ENCODE results near the gene IFI35. TPM values are rescaled to one million over a fixed set of nuclear protein-coding genes. Genes with fewer than 3 reads are reported as not detected.

IFI35 gene
- 21.8 and 23.9 TPM in 2 replicates for total RNA-seq

DNA sequence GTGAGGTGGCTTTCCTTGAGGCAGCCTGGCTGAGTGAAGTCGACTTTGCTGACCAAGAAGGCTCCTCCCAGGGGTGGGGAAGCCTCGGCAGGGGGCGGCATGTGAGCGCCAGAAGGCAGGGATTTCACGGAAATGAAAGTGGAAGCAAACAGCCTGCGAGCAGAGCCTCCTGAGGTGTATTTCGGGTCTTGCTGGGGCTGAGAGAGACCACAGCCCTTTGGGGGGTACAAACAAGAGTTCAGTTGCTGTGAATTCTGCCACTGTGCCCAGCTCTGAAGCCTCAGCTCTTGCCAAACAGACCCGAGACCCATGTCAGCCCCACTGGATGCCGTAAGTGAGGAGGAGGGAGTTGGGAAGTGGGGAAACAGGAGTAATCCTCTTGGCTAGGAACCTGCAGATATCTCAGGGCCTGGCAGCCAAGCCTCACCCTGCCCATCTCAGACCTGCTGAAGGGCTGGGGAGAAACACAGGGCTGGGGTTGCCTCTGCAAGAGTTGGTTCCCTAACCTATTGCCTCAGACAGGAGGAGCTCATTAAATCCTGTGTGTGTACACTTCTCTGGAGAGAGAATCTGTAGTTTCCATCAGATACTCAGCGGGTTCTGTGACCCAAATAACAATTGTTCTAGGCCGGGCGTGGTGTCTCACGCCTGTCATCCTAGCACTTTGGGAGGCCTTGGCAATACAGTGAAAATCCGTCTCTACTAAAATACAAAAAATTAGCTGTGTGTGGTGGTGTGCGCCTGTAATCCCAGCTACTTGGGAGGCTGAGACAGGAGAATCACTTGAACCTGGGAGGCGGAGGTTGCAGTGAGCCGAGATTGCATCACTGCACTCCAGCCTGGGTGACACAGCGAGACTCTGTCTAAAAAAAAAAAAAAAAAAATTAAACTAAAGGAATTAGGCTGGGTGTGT lies at the start of gene IFI35:
TSS of gene IFI35 (plus strand) at position 146 of the 913 bp plus-strand sequence. CDS start at position 310, 164 bp downstream.

DNA sequence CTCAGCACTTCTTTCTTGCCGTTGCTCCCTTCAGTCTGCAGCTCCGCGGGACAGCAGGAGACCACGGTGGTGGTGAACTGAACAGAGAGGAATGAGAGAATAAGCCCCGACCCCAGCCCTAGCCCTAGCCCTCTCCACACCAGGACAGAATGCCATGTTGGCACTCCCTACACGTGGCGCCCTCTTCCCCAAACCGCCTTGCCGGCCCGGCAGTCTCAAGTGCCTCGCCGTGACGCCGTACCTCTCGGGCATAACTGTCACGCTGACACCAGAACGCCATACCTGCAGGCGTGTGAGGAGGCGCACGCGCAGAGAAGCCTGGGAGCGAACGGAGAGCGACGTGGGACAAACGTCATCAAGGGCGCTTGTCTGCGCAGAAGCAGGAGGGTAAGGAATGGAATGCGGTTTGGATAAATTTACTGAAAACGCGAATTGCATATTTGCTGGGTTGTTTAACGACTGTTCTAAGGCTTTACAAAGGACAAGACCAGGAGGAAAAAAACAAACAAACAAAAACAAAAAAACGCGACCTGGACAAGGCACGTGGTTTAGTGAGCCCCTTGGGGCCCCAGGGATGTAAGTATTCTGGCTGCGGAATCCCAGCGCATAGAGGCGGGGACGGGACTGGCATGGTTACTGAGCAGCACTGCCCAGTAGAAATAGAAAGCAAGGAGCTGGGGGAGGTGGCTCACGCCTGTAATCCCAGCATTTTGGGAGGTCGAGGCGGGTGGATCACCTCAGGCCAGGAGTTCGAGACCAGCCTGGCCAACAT lies 42.2 kb upstream of the IFI35 start, which contains the start of gene AARSD1:
TSS of gene AARSD1 (minus strand) at position 294 of the 772 bp plus-strand sequence. CDS start at position 280, 14 bp downstream.

DNA sequence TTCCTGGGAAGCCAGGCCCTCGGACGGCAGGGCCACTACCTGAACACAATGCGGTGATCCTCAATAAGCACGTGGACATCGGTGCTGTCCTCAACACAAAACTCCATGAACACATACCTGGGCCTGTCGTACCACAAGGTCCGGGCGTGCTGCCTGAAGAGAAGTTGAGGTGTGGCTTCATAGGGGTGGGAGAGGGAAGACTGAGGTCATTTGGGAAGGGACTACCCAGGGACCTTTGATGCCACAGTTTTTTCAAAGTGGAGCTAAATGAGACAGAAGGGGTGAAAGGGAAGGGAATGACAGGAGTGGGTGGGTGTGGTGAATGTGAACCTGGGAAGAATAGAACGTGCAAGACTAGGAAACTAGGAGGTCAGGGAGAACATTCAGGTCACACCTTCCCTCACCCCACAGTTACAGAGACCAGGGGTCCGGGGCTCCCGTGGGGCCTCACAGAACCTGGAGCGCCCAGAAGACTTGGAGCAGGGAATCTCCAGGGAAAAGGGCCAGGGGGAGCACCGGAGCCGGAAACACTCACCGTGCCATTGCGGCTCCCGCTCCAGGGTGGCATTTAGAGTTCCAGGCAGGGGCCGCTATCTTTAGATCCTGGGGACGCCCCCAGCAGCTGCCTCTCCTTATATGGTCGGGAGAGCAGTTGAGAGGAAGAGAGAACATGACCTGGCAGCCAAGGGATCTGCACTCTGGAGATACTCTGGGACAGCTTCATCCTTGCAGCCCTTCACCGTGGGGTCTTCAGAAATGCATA lies 26.9 kb upstream of the IFI35 start, which contains the start of gene PTGES3L:
TSS of gene PTGES3L (minus strand) at position 570 of the 763 bp plus-strand sequence. CDS start at position 543, 27 bp downstream.

DNA sequence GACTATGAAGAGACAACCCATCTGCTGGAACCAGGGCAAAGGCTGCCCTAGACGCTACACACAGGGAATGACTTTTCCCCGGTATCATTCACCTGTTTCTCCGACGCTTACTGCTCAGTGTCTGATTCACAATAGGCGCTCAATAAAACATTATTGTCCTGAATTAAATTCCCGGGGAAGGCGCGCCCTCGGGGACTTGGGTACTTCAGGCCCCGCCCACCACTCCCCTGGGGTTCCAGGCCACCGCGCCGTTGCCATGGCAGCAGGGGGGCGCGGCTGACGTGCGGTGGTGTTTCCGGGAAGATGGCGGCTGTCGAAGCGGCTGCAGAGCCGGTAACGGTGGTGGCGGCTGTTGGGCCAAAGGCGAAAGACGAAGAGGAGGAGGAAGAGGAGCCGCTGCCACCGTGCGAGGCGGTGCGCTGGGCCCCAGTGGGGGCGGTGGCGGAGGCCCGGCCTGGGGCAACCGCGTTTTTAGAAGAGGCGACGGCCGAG lies 26.3 kb upstream of the IFI35 start, which contains the start of gene RUNDC1:
TSS of gene RUNDC1 (plus strand) at position 292 of the 492 bp plus-strand sequence. CDS start at position 304, 12 bp downstream.

DNA sequence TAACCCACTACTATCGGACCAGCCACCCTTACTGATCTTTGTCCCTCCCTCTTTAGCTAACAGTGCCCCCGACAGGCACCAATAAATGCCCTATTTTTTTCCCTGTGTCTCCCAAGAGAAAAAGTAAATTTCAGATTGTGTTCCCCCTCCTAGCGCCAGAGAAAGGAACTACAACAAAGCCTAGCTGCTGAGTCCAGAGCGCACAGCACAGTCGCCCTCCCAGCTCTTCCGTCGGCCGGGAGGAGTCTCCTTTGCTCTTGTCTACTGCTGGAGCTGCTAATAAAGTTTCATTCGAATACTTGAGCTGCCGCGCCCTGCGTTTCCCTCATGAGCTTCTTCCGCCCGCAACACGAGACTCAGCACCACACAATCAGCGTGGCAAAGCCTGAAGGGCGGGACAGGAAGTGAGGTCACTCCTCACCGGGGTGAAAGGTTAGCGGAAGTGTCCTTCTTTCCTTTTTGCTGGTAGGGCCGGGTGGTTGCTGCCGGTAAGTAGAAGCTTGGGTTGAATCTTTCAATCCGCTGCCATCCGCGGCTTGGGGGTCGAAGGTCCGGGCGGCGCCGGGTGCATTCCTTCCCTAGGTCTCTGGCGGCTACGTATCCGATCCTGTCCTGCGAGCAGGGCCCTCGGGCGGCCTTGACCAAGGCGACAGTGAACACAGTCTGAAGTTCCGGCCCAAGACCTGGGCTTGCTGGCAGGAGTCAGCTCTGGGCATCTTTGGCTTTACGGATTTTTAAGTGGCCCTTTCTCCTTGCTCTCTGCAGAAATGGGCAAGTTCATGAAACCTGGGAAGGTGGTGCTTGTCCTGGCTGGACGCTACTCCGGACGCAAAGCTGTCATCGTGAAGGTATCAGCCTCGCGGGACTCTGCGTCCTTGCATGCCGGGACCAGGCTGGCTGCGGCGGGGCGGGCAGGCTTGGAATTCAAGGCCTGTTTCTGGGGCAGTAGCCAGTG lies 8.3 kb upstream of the IFI35 start, which contains the start of gene RPL27:
TSS of gene RPL27 (plus strand) at position 436 of the 955 bp plus-strand sequence. CDS start at position 768, 332 bp downstream.

DNA sequence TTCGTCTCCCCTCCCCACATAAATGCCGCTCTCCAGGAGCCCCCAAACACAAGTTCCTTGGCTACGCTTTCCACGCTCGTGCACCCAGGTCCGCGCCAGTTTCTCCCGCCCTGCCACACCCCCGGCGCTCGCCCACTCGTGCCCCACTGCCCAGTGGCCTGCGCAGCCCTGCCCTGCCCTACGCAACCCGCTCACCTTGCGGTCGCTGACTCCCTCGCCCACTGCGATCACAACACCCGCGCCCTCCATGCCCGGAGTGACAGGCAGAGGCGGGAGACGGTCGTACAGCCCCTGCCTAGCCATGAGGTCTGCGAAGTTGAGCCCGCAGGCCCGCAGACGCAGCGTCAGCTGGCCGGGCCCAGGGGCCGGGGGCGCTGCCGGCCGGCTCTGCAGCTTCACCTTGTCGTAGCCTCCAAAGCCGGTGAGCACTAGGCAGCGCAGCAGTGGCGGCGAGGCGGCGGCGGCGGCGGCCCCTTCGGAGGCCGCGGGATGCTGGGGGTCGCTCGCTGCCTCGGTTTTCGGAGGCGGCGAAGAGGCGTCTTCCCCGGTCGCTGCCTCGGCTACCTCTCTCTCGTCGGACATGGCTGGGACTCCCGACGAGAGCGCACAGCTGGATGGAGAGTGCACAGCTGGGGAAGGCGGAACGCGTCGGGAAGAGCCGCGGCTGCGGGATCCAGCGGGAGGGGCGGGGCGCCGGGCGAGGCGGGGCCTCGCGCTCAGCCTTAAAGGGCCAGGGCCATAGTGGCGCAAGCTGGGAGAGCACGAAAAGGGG lies 15.3 kb downstream of the IFI35 start, which contains the start of gene VAT1:
TSS of gene VAT1 (minus strand) at position 645 of the 772 bp plus-strand sequence. CDS start at position 582, 63 bp downstream.

DNA sequence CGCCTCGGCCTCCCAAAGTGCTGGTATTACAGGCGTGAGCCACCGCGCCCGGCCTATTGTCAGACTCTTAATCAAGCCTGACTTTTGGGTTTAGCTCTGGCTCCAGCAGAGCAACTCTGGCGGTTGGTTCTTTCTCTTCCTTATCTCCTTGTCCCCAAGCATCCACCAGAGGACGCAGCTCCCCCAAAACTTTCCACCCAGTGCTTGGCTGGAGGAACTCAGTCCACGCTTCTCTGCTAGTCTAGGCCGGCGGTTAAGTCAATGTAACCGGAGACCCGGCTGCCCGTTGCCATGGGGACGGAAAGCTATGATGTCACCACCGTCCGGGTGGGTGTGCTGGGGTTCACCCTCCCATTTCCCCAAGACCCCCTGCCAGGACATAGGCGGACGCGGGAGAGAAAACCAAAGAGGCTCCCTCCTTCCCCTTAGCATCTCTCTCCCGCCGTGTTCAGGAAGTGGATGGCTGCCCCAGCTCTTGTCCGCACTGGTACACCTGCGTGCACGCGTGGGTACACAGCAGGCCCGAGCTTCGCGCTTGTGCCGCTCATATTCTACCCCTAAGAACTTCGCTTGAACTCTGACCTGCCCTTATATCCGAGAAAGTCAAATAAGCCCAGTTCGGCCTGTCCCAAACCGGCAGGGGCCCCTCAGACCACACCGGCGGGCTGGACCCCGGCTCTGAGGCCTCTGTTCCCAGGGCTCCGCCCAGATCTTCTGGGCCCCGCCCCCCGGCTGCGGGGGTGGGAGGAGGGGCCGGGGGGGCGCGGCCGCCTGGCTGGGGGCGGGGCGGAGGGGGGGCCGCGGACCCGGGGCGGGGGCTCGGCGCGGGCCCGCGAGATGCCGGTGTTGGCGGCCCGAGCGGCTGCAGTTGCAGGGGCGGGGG lies 18.1 kb downstream of the IFI35 start, which contains the start of gene RND2:
TSS of gene RND2 (plus strand) at position 825 of the 883 bp plus-strand sequence. CDS start 117 bp downstream, outside the sequence.

Small RNAs within 50 kb of the gene (small RNA-seq; reads per million reads assigned to genes)
- gene AARSD1 (ENCODE audit: low replicate concordance) = 0.39 reads per million, percentile 10 among the genes with 10 or more reads in this experiment

Other genes starting within 250 kb of the IFI35 start
- 0.29 TPM in 1 of 2 replicates, not detected in the other for gene RAMP2, start 245.6 kb upstream of the IFI35 start, total RNA-seq
- 57.3 and 83.3 TPM in 2 replicates for gene VPS25, start 233.3 kb upstream of the IFI35 start, total RNA-seq
- 0.44 and 1.0 TPM in 2 replicates for gene WNK4, start 226.2 kb upstream of the IFI35 start, total RNA-seq
- 32.4 and 59.3 TPM in 2 replicates for gene COA3, start 208.1 kb upstream of the IFI35 start, total RNA-seq
- under 0.01 TPM in 1 of 2 replicates, not detected in the other for gene CNTD1, start 207.9 kb upstream of the IFI35 start, total RNA-seq
- gene BECN1, start 182.5 kb upstream of the IFI35 start, total RNA-seq = 77.9 and 79.9 TPM in 2 replicates
- gene PSME3, start 173.4 kb upstream of the IFI35 start, total RNA-seq = 74.0 and 146 TPM in 2 replicates
- gene AOC2, start 162.2 kb upstream of the IFI35 start, total RNA-seq = 0.44 and 0.72 TPM in 2 replicates
- gene AOC3, start 155.6 kb upstream of the IFI35 start, total RNA-seq = under 0.01 and 0.22 TPM in 2 replicates
- gene G6PC1, start 106.0 kb upstream of the IFI35 start, total RNA-seq = not detected in 2 replicates
- gene AARSD1, start 42.3 kb upstream of the IFI35 start, total RNA-seq = 16.0 and 17.3 TPM in 2 replicates
- 0.66 and 1.9 TPM in 2 replicates for gene PTGES3L, start 26.7 kb upstream of the IFI35 start, total RNA-seq
- gene RUNDC1, start 26.2 kb upstream of the IFI35 start, total RNA-seq = 10.7 and 12.0 TPM in 2 replicates
- gene RPL27, start 8.4 kb upstream of the IFI35 start, total RNA-seq = 633 and 1,027 TPM in 2 replicates
- gene VAT1, start 15.6 kb downstream of the IFI35 start, total RNA-seq = 314 and 543 TPM in 2 replicates
- gene RND2, start 18.4 kb downstream of the IFI35 start, total RNA-seq = under 0.01 and 0.88 TPM in 2 replicates
- gene BRCA1, start 118.6 kb downstream of the IFI35 start, total RNA-seq = 4.2 and 34.9 TPM in 2 replicates
- gene NBR1, start 164.4 kb downstream of the IFI35 start, total RNA-seq = 95.2 and 109 TPM in 2 replicates
- gene TMEM106A, start 205.1 kb downstream of the IFI35 start, total RNA-seq = 9.8 and 11.7 TPM in 2 replicates
- gene CCDC200, start 221.8 kb downstream of the IFI35 start, total RNA-seq = not detected in 2 replicates
- not detected in 2 replicates for gene RNU2-1, start 227.2 kb downstream of the IFI35 start, total RNA-seq